ENCODE data around the gene MSRB1. TPM values are rescaled to one million over a fixed set of nuclear protein-coding genes. Genes with fewer than 3 reads are reported as not detected.

Gene MSRB1
- total RNA-seq, 1 donor from 2014 or later: 16.6 TPM

- Mint-ChIP-seq H3K36me3 (ENCODE audit: low read depth) (peaks cover 16% of the 10 kb centered on the region), H3K4me3 (peak overlapping the region; percentile 76), H3K9me3 (no peaks in the 10 kb centered on the region), H3K27ac (no peak overlapping the region), H3K27me3 (peaks cover 14% of the 10 kb centered on the region), H3K4me1 (peaks cover 30% of the 10 kb centered on the region)
- intact Hi-C loops (cut with micrococcal nuclease): no loop called here
- POLR2A ChIA-PET: interaction anchor here (0.6 to 21.9 kb wide), 5 partner anchors 14 to 56 kb away, joined by 3 to 351 read pairs (median 5); partner anchors contain the start of genes NDUFB10, RNF151, RPS2 and TBL3
- no peak for TF ChIP-seq CTCF (IDR thresholded peaks at IDR 0.05)
- ATAC-seq (ENCODE audit: low read depth): no peak
- DNase-seq: no peak
- CTCF ChIA-PET: interaction anchor here (0.7 kb wide), 1 partner anchor 22 kb away, joined by 3 read pairs; no protein-coding TSS in a partner anchor
These were observed 42.6 kb upstream of the MSRB1 start for GRCh38 chr16:1985466-1986150.

DNA sequence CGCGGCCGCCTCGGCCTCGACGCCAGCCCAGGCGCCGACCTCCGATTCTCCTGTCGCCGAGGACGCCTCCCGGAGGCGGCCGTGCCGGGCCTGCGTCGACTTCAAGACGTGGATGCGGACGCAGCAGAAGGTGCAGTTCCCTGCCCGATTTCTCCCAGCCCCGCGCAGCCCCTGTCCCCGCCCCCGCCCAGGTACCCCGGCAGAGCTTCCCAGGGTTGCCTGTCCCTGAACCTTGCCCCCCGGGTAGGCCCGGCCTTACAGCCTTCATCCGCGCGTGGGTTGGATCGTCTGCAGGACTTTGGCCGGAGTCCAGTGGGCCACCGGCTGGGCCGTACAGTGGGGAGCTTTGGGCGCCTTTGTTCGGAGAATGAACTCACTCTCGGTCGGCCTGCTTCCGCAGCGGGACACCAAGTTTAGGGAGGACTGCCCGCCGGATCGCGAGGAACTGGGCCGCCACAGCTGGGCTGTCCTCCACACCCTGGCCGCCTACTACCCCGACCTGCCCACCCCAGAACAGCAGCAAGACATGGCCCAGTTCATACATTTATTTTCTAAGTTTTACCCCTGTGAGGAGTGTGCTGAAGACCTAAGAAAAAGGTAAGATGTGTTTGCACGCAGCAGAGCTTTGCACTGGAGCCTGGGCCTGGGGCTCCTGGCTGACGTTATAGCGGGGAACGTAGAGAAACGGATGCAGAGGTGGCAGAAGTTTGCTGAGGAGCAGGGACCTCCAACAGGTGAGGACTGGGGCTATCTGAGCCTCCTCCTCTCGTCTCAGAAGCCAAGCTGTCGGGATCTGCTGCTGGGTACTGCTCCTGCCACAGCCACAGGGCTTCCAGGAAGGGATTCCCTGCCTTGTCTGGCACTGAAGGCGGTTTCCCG lies 41.6 kb upstream of the MSRB1 start:
- H3K36me3 Mint-ChIP-seq (ENCODE audit: low read depth): peaks cover 16% of the 10 kb centered on the region
- peak overlapping the region; percentile 76 for H3K4me3 Mint-ChIP-seq
- no peak for TF ChIP-seq CTCF (IDR thresholded peaks at IDR 0.05)
- ChIA-PET POLR2A (interaction anchor here (0.6 to 21.9 kb wide), 9 partner anchors 7 to 658 kb away, joined by 3 to 351 read pairs (median 5); partner anchors contain the start of genes NDUFB10, RNF151, RPS2 and TBL3), CTCF (interaction anchor here (0.8 to 1.2 kb wide), 2 partner anchors 19 to 156 kb away, joined by 3 to 6 read pairs; no protein-coding TSS in a partner anchor)
- DNase-seq (no peak), ATAC-seq (ENCODE audit: low read depth) (peak; percentile 10)
- intact Hi-C loops (cut with micrococcal nuclease): loop anchor here (1.0 kb wide), 3 partner anchors 8 to 20 kb away; partner anchors contain the start of gene RPS2
- H3K27me3 Mint-ChIP-seq: peaks cover 14% of the 10 kb centered on the region
- peaks cover 30% of the 10 kb centered on the region for H3K4me1 Mint-ChIP-seq
- peak overlapping the region; percentile 35 for H3K27ac Mint-ChIP-seq
- H3K9me3 Mint-ChIP-seq: no peaks in the 10 kb centered on the region

DNA sequence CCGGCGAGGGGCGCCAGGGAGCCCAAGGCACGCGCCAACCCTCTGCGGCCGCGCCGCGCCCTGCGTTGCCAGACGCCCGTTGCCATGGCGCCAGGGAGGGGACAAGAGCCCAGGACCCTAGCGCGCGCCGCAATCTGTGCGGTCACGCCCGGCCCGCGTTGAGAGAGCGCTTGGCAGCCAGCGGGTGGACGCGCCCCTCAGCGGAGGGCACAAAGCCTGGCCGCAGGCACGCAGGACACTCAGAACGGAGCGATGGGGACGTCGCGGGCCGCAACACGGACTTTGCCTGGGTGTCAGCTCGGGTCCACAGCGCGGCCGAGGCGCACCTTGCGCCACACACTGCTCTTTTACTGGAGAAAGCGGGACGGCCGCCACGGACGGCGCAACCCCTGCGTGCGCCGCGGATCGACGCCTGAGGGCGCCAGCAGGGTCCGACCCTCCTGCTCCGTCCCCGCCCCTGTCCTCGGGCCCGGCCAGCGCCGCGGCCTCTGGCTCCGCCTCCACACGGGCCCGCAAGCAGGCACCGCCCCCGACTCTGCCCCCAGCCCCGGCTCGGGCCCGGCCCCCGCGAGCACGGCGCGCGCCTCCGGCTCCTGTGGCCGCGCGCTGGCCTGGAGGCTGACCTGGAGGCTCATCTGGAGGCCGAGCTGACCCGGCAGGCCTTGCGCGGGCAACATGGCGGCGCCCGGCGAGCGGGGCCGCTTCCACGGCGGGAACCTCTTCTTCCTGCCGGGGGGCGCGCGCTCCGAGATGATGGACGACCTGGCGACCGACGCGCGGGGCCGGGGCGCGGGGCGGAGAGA lies 40.7 kb upstream of the MSRB1 start, which contains the start of gene GFER:
Gene GFER, plus strand, starts transcription at position 650 of the 803 bp plus-strand sequence. Its CDS starts 26 bp downstream, at position 676.
- Mint-ChIP-seq H3K9me3 (no peaks in the 10 kb centered on the region), H3K4me1 (peaks cover 27% of the 10 kb centered on the region), H3K36me3 (ENCODE audit: low read depth) (peaks cover 16% of the 10 kb centered on the region), H3K27me3 (peaks cover 14% of the 10 kb centered on the region), H3K27ac (peak within 1 kb of the TSS; percentile 35), H3K4me3 (peak within 1 kb of the TSS; percentile 83)
- DNase-seq (peak; percentile 80), ATAC-seq (ENCODE audit: low read depth) (peak; percentile 92)
- intact Hi-C loops (cut with micrococcal nuclease): loop anchor here (1.0 kb wide), 3 partner anchors 9 to 19 kb away; partner anchors contain the start of gene RPS2
- CTCF ChIA-PET: interaction anchor here (0.8 to 1.2 kb wide), 2 partner anchors 20 to 156 kb away, joined by 3 to 6 read pairs; no protein-coding TSS in a partner anchor
- POLR2A ChIA-PET: interaction anchor here (0.6 to 21.9 kb wide), 8 partner anchors 8 to 657 kb away, joined by 3 to 351 read pairs (median 6); partner anchors contain the start of genes NDUFB10, RNF151, RPS2 and TBL3
- no peak for TF ChIP-seq CTCF (IDR thresholded peaks at IDR 0.05)

DNA sequence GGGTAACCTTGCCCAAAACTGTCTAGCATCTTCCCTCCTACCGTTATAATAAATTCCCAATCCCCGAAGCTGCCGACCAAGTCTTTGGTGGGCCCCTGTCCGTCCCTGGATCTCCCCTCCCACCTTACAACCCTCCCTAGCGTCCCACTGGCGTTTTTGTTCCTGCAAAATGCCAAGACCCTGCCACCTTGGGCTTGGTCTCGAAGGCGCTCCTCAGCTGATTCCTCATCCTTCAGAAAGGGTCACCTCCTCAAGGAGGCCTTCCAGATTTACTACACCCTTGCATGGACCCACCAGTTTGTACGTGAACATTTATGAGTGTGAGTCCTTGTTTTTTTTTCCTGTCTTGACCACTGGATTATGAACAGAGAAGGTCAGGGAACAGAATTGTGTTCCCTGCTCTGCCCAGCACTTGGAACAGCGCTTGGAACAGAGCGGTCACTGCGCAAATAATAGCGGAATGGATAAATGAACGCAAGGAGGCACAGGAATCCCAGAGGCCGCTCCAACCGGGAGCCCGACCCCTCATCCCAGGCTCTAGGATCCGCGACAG lies 40.1 kb upstream of the MSRB1 start:
- peaks cover 23% of the 10 kb centered on the region for H3K4me1 Mint-ChIP-seq
- no peak for ATAC-seq (ENCODE audit: low read depth)
- DNase-seq: no peak
- peak overlapping the region; percentile 24 for H3K27ac Mint-ChIP-seq
- H3K27me3 Mint-ChIP-seq: peaks cover 14% of the 10 kb centered on the region
- no peak for TF ChIP-seq CTCF (IDR thresholded peaks at IDR 0.05)
- H3K9me3 Mint-ChIP-seq: no peaks in the 10 kb centered on the region
- H3K4me3 Mint-ChIP-seq: peak overlapping the region; percentile 83
- POLR2A ChIA-PET: interaction anchor here (1.2 to 21.9 kb wide), 7 partner anchors 9 to 172 kb away, joined by 3 to 351 read pairs (median 11); partner anchors contain the start of genes NDUFB10, RNF151, RPS2 and TBL3
- CTCF ChIA-PET: no interaction called here
- intact Hi-C loops (cut with micrococcal nuclease): no loop called here
- H3K36me3 Mint-ChIP-seq (ENCODE audit: low read depth): peaks cover 20% of the 10 kb centered on the region

All from activated B cell treated with CpG ODN at 0.5 μM for 24 hours (primary cell).